Activated naive CD4-positive, alpha-beta T cell treated with anti-CD3 and anti-CD28 coated beads for 36 hours (primary cell): ENCODE data around the gene CAMTA1. TPM values are rescaled to one million over a fixed set of nuclear protein-coding genes. Genes with fewer than 3 reads are reported as not detected.
"Not testable (repeated sequence)": the region's sequence is repeated elsewhere in the genome, so short reads cannot be mapped to it uniquely, and the experiment has no call there.

ENCODE experiments used
- CTCF ChIA-PET: fragments of 350-600 bp; sonication (Branson Sonifier 250); formaldehyde crosslinking; loops from one replicate; lab custom pipeline; 2021; ENCODE audit warnings: antibody characterized with exemption; lab: Charles Lee
- DNase-seq: peaks from one replicate; pipeline ENCODE4 v3.0.0-alpha.2; 2020
- H3K27ac Mint-ChIP-seq: one replicate; pipeline ENCODE4 v1.8.0; 2021; ENCODE audit warnings: mild to moderate bottlenecking, mixed read lengths
- H3K27me3 Mint-ChIP-seq: one replicate; pipeline ENCODE4 v1.8.0; 2021; ENCODE audit warnings: low read depth, mixed read lengths
- H3K36me3 Mint-ChIP-seq: one replicate; pipeline ENCODE4 v1.8.0; 2021; ENCODE audit warnings: low read depth, mixed read lengths
- H3K4me1 Mint-ChIP-seq: one replicate; pipeline ENCODE4 v1.8.0; 2021; ENCODE audit warnings: low read depth, mixed read lengths
- H3K4me3 Mint-ChIP-seq: one replicate; pipeline ENCODE4 v1.8.0; 2021; ENCODE audit warnings: mild to moderate bottlenecking, moderate library complexity, mixed read lengths
- H3K9me3 Mint-ChIP-seq: one replicate; pipeline ENCODE4 v1.8.0; 2021; ENCODE audit warnings: mixed read lengths
- intact Hi-C: fragments of 100-400 bp; cut with micrococcal nuclease; formaldehyde crosslinking; loops from one replicate; pipeline ENCODE4 v1.15.1; 2023
- total RNA-seq, 2 experiments: library from RNA; stranded (reverse); gene quantifications; one replicate each; pipeline ENCODE4 v1.2.3, GENCODE V29; 2021

Gene CAMTA1
- total RNA-seq, 2 experiments from 2014 or later, result 61.5 to 70.9 TPM

- Mint-ChIP-seq H3K4me3 (peak within 1 kb of the TSS; percentile 70), H3K4me1 (peaks cover 22% of the 10 kb centered on the region), H3K27ac (no peak within 1 kb of the TSS), H3K27me3 (no peaks in the 10 kb centered on the region), H3K36me3 (peaks cover 4% of the 10 kb centered on the region), H3K9me3 (no peaks in the 10 kb centered on the region)
- intact Hi-C loops, result loop anchor here (1.0 to 10.0 kb wide), 4 partner anchors 13 to 1031 kb away; partner anchors contain the start of genes PARK7, RERE and VAMP3
- CTCF ChIA-PET, result no interaction called here
- DNase-seq, result peak; percentile 85
Measured at GRCh38 chr1:7783826-7784491, 998.7 kb downstream of the CAMTA1 start, which contains the start of gene PER3. TSS of gene PER3 (plus strand) at chr1:7784291. CDS start at chr1:7784878, 587 bp downstream.

DNA sequence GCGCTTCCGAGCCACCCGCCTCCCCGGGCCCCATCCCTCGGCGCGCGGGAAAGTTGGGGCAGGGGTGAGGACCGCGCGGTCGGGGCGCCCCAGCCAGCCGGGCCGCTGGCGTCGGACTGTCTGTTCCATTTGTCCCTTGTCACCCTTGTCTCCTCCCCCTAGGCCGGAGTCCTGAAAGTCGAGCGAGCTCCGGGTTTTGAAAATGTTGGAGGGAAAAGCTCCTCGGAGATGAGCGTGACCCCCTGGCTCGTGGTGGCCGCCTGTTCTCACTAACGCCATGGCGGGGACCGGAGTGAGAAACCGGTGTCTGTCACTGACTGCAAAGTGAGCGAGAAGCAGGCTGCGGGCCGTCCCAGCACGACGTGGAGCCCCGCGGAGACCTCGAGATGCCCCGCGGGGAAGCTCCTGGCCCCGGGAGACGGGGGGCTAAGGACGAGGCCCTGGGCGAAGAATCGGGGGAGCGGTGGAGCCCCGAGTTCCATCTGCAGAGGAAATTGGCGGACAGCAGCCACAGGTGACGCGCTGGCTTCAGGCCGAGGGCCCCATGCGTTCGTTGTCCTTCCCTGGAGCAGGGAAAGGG is 999.3 kb downstream of the CAMTA1 start:
- H3K9me3 Mint-ChIP-seq, result no peaks in the 10 kb centered on the region
- H3K27me3 Mint-ChIP-seq, result no peaks in the 10 kb centered on the region
- peaks cover 9% of the 10 kb centered on the region for H3K36me3 Mint-ChIP-seq
- H3K4me1 Mint-ChIP-seq, result peaks cover 22% of the 10 kb centered on the region
- no peak for DNase-seq
- CTCF ChIA-PET, result no interaction called here
- H3K27ac Mint-ChIP-seq, result no peak overlapping the region
- intact Hi-C loops, result loop anchor here (5.0 to 10.0 kb wide), 3 partner anchors 120 to 1030 kb away; partner anchors contain the start of genes PARK7 and RERE
- H3K4me3 Mint-ChIP-seq, result peak overlapping the region; percentile 41

DNA sequence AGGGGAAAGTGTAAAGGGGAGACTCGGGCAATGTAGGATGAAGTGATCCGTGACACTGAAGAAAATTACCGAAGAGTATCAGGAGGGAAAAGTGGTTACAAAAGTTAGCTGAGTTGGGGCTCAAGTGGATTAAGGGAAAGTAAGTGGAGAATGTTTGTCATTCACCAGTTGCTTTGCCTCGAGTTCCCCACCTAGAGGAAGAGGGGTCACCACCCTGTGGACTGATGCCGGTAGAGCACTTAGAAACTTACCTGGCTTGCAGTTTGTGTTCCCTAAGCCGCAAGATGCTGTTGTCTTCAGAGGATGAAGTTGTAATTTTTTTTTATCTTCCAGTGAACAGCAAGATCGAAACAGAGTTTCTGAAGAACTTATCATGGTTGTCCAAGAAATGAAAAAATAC is 999.9 kb downstream of the CAMTA1 start:
- DNase-seq, result no peak
- intact Hi-C loops, result loop anchor here (10.0 kb wide), 2 partner anchors 120 to 1030 kb away; partner anchors contain the start of gene RERE
- H3K27ac Mint-ChIP-seq, result no peak overlapping the region
- H3K27me3 Mint-ChIP-seq, result no peaks in the 10 kb centered on the region
- peaks cover 14% of the 10 kb centered on the region for H3K36me3 Mint-ChIP-seq
- CTCF ChIA-PET, result no interaction called here
- H3K4me3 Mint-ChIP-seq, result peak overlapping the region; percentile 30
- peaks cover 22% of the 10 kb centered on the region for H3K4me1 Mint-ChIP-seq
- peaks cover 4% of the 10 kb centered on the region for H3K9me3 Mint-ChIP-seq

DNA sequence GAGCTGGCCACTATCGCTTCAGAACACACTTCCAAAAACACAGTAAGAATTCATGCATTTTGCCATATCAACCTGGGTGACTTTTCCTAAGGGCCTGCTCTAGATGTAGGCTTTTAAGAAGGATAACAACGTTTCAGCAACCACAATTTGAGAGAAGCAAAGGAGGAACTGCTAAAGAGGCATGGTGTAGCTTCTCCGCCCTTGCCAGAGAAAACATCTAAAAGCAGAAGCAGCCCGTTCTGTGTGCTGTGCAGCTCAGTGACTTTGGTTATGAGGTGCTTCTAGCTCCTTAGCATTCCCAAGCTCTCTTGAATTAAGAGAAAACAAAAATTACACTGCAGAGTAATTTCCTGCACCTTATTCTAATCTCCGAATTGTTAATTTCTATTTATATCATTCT is 1001.5 kb downstream of the CAMTA1 start:
- Mint-ChIP-seq H3K9me3 (peaks cover 15% of the 10 kb centered on the region), H3K27me3 (no peaks in the 10 kb centered on the region), H3K27ac (no peak overlapping the region), H3K4me3 (no peak overlapping the region), H3K36me3 (peaks cover 28% of the 10 kb centered on the region), H3K4me1 (peaks cover 17% of the 10 kb centered on the region)
- no peak for DNase-seq
- intact Hi-C loops, result loop anchor here (10.0 kb wide), 2 partner anchors 118 to 1028 kb away; partner anchors contain the start of gene RERE
- CTCF ChIA-PET, result interaction anchor here (0.6 to 1.3 kb wide), 2 partner anchors 17 to 1215 kb away, joined by 3 read pairs; no protein-coding TSS in a partner anchor

GRCh38 chr1:7789828-7790227 is 1004.6 kb downstream of the CAMTA1 start:
- no peak for DNase-seq
- CTCF ChIA-PET, result interaction anchor here (0.6 kb wide), 1 partner anchor 18 kb away, joined by 4 read pairs; no protein-coding TSS in a partner anchor
- peaks cover 17% of the 10 kb centered on the region for H3K9me3 Mint-ChIP-seq
- intact Hi-C loops, result loop anchor here (10.0 kb wide), 2 partner anchors 115 to 1025 kb away; partner anchors contain the start of gene RERE
- H3K27ac Mint-ChIP-seq, result no peak overlapping the region
- no peak overlapping the region for H3K4me3 Mint-ChIP-seq
- peaks cover 2% of the 10 kb centered on the region for H3K4me1 Mint-ChIP-seq
- peaks cover 30% of the 10 kb centered on the region for H3K36me3 Mint-ChIP-seq
- H3K27me3 Mint-ChIP-seq, result no peaks in the 10 kb centered on the region

GRCh38 chr1:7791027-7791426 is 1005.8 kb downstream of the CAMTA1 start:
- DNase-seq, H3K27me3 Mint-ChIP-seq, H3K27ac Mint-ChIP-seq, H3K4me1 Mint-ChIP-seq, H3K4me3 Mint-ChIP-seq, intact Hi-C loops: not testable (repeated sequence)
- Mint-ChIP-seq H3K36me3 (peaks cover 30% of the 10 kb centered on the region), H3K9me3 (peaks cover 17% of the 10 kb centered on the region)
- CTCF ChIA-PET, result interaction anchor here (0.7 kb wide), 1 partner anchor 1293 kb away, joined by 3 read pairs; no protein-coding TSS in a partner anchor

GRCh38 chr1:7795406-7795805 is 1010.2 kb downstream of the CAMTA1 start:
- no peaks in the 10 kb centered on the region for H3K27me3 Mint-ChIP-seq
- intact Hi-C loops, result no loop called here
- H3K36me3 Mint-ChIP-seq, result peaks cover 16% of the 10 kb centered on the region
- no peak for DNase-seq
- peaks cover 11% of the 10 kb centered on the region for H3K9me3 Mint-ChIP-seq
- no peaks in the 10 kb centered on the region for H3K4me1 Mint-ChIP-seq
- H3K27ac Mint-ChIP-seq, result peak overlapping the region; percentile 20
- CTCF ChIA-PET, result interaction anchor here (1.4 kb wide), 1 partner anchor 43 kb away, joined by 5 read pairs; no protein-coding TSS in a partner anchor
- H3K4me3 Mint-ChIP-seq, result no peak overlapping the region

DNA sequence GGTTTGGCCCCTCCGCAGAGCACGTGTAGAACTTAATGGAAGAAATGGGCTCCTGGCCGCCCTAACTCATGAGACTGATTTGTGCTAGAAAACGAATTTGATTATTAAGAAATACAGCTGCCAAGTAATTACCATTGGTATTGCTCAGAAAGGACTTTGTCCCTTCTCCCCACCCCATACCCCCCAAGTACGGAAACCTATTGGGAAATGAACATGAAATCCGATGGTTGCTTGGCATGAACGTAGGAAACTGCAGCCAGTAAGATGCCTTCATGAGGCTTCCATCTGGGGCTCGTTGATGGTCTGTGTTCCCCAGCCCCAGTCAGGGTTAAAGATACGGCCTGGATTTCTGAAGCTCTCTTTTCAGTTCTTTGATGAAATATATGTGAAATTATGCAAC is 1020.2 kb downstream of the CAMTA1 start:
- H3K27me3 Mint-ChIP-seq, result no peaks in the 10 kb centered on the region
- no peak overlapping the region for H3K4me3 Mint-ChIP-seq
- H3K36me3 Mint-ChIP-seq, result peaks cover 11% of the 10 kb centered on the region
- intact Hi-C loops, result no loop called here
- H3K27ac Mint-ChIP-seq, result no peak overlapping the region
- H3K9me3 Mint-ChIP-seq, result no peaks in the 10 kb centered on the region
- CTCF ChIA-PET, result no interaction called here
- no peaks in the 10 kb centered on the region for H3K4me1 Mint-ChIP-seq
- no peak for DNase-seq

GRCh38 chr1:7808253-7808844 is 1023.1 kb downstream of the CAMTA1 start:
- intact Hi-C loops, result no loop called here
- CTCF ChIA-PET, result interaction anchor here (0.7 to 1.0 kb wide), 3 partner anchors 16 to 141 kb away, joined by 3 to 4 read pairs (median 4); no protein-coding TSS in a partner anchor
- Mint-ChIP-seq H3K4me3 (no peak overlapping the region), H3K9me3 (peaks cover 6% of the 10 kb centered on the region), H3K27ac (no peak overlapping the region), H3K27me3 (no peaks in the 10 kb centered on the region), H3K4me1 (no peaks in the 10 kb centered on the region), H3K36me3 (peaks cover 26% of the 10 kb centered on the region)
- no peak for DNase-seq

- H3K4me1 Mint-ChIP-seq, result no peaks in the 10 kb centered on the region
- intact Hi-C loops, result no loop called here
- CTCF ChIA-PET, result no interaction called here
- peaks cover 34% of the 10 kb centered on the region for H3K36me3 Mint-ChIP-seq
- H3K27ac Mint-ChIP-seq, result no peak overlapping the region
- H3K27me3 Mint-ChIP-seq, result no peaks in the 10 kb centered on the region
- DNase-seq, result no peak
- H3K9me3 Mint-ChIP-seq, result peaks cover 15% of the 10 kb centered on the region
- H3K4me3 Mint-ChIP-seq, result no peak overlapping the region
Measured at GRCh38 chr1:7809742-7810141, 1024.5 kb downstream of the CAMTA1 start.

DNA sequence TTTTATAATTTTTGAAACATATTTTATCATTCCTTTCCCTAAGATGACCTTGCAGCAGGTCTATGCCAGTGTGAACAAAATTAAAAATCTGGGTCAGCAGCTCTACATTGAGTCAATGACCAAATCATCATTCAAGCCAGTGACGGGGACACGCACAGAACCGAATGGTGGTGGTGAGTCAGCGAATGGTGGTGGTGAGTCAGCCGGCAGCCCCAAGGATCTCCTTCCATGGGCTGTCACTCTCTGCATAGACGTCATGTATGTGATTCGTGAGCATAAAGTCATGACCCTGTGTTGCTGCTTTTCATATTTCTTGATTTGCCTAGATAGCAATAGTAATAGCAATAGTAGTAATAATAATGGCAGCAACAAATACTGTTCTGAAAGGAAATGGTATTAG is 1025.1 kb downstream of the CAMTA1 start:
- intact Hi-C loops, result no loop called here

DNA sequence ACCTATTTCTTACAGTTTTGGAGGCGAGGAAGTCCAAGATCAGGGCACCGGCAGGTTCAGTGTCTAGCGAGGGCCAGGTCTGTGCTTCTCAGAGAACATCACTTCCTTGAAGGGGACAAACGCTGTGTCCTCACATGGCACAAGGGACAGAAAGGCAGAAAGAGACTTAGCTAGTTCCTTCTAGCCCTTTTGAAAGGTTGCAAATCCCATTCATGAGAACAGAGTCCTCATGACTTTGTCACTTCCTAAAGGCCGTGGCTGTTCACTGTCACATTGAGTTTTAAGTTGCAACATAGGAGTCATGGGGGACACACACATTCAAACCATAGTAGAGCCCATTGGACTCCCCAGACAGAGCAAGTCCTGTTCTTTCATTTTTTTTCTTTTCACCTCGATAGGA is 1026.2 kb downstream of the CAMTA1 start:
- Mint-ChIP-seq H3K36me3 (peaks cover 32% of the 10 kb centered on the region), H3K27me3 (no peaks in the 10 kb centered on the region), H3K27ac (no peak overlapping the region), H3K4me3 (no peak overlapping the region), H3K9me3 (peaks cover 15% of the 10 kb centered on the region), H3K4me1 (no peaks in the 10 kb centered on the region)
- CTCF ChIA-PET, result interaction anchor here (0.6 kb wide), 1 partner anchor 177 kb away, joined by 6 read pairs; no protein-coding TSS in a partner anchor
- no peak for DNase-seq
- intact Hi-C loops, result no loop called here

More for the DNA sequence above, 1025.1 kb downstream of the CAMTA1 start:
- H3K4me1 Mint-ChIP-seq, result no peaks in the 10 kb centered on the region
- CTCF ChIA-PET, result no interaction called here
- peaks cover 15% of the 10 kb centered on the region for H3K9me3 Mint-ChIP-seq
- no peak for DNase-seq
- H3K27me3 Mint-ChIP-seq, result no peaks in the 10 kb centered on the region
- no peak overlapping the region for H3K4me3 Mint-ChIP-seq
- H3K27ac Mint-ChIP-seq, result no peak overlapping the region
- peaks cover 32% of the 10 kb centered on the region for H3K36me3 Mint-ChIP-seq
